H1 (cell line): Measurements from ENCODE around the gene AKAP8. TPM values are rescaled to one million over a fixed set of nuclear protein-coding genes. Genes with fewer than 3 reads are reported as not detected.
"Not testable (repeated sequence)": the region's sequence is repeated elsewhere in the genome, so short reads cannot be mapped to it uniquely, and the experiment has no call there.

Source experiments
- CTCF ChIA-PET: fragments of 300-600 bp; sonication (Branson Sonifier 250); formaldehyde crosslinking; loops from one replicate; lab custom pipeline; 2021; ENCODE audit not compliant: partially characterized antibody; lab: Charles Lee
- POLR2A ChIA-PET: fragments of 300-600 bp; sonication (Branson Sonifier 250); formaldehyde crosslinking; loops from one replicate; lab custom pipeline; 2021; ENCODE audit warnings: inconsistent platforms; ENCODE audit not compliant: partially characterized antibody; lab: Charles Lee
- DNase-seq, 2 experiments: peaks; one replicate each; pipeline versions ENCODE4 v3.0.0 to v3.0.0-alpha.2; 2010 to 2022; ENCODE audit warnings: low spot score in 2 of 2, low read depth in 1 of 2, mixed read lengths in 1 of 2
- FAIRE-seq: peaks from 2 replicates; lab custom pipeline; 2011; peaks lifted over from hg19 to GRCh38; lab: Jason Lieb, UNC
- H2AFZ ChIP-seq: 2 replicates; pipeline ENCODE4 v1.8.1; 2012; ENCODE audit warnings: low read length, inconsistent platforms
- H2AK5ac ChIP-seq: 2 replicates; pipeline ENCODE4 v1.6.1; 2013; ENCODE audit warnings: low read depth, low read length
- H2BK120ac ChIP-seq: replicated peaks from 2 replicates; pipeline ENCODE3; 2013; ENCODE audit warnings: low read depth, low read length, inconsistent platforms
- H2BK12ac ChIP-seq: 2 replicates; pipeline ENCODE4 v1.6.1; 2013; ENCODE audit warnings: low read depth, low read length
- H2BK15ac ChIP-seq: 2 replicates; pipeline ENCODE4 v1.6.1; 2013; ENCODE audit warnings: low read length
- H2BK20ac ChIP-seq: 2 replicates; pipeline ENCODE4 v1.6.1; 2013; ENCODE audit warnings: low read length
- H2BK5ac ChIP-seq: 2 replicates; pipeline ENCODE4 v1.6.1; 2013; ENCODE audit warnings: low read depth, low read length
- H3K14ac ChIP-seq: 2 replicates; pipeline ENCODE4 v1.6.1; 2013; ENCODE audit warnings: inconsistent platforms; ENCODE audit not compliant: insufficient read length
- H3K18ac ChIP-seq: 2 replicates; pipeline ENCODE4 v1.6.1; 2013; ENCODE audit warnings: low read length; ENCODE audit errors: extremely low read depth
- H3K23ac ChIP-seq: 2 replicates; pipeline ENCODE4 v1.6.1; 2013; ENCODE audit warnings: inconsistent platforms; ENCODE audit not compliant: insufficient read length
- H3K23me2 ChIP-seq: 2 replicates; pipeline ENCODE4 v1.6.1; 2013; ENCODE audit warnings: low read depth, low read length
- H3K27ac ChIP-seq: 2 replicates; pipeline ENCODE4 v1.6.1; 2011; ENCODE audit warnings: low read depth, low read length, inconsistent platforms
- H3K27me3 ChIP-seq, 4 experiments: replicated peaks in 1 of 4; 1 replicate in 1 of 4; 2 replicates in 3 of 4; pipeline versions ENCODE4 v1.6.1 to v1.8.1; 2011 to 2013; ENCODE audit warnings: low read length in 3 of 4, mild to moderate bottlenecking in 3 of 4, inconsistent platforms in 2 of 4, mixed read lengths in 2 of 4, moderate library complexity in 1 of 4; ENCODE audit not compliant: control insufficient read depth in 3 of 4, insufficient read depth in 3 of 4; ENCODE audit errors: extremely low read depth in 1 of 4
- H3K36me3 ChIP-seq, 4 experiments: 2 replicates each; pipeline versions ENCODE4 v1.6.1 to v1.8.1; 2011 to 2013; ENCODE audit warnings: mild to moderate bottlenecking in 4 of 4, low read length in 3 of 4, moderate library complexity in 2 of 4, control low read depth in 1 of 4, inconsistent platforms in 1 of 4; ENCODE audit not compliant: insufficient read depth in 4 of 4, control insufficient read depth in 2 of 4
- H3K4ac ChIP-seq: replicated peaks from 2 replicates; pipeline ENCODE3; 2013; ENCODE audit warnings: low read length, low read depth, mixed read lengths, inconsistent platforms; ENCODE audit not compliant: insufficient read length
- H3K4me1 ChIP-seq, 4 experiments: replicated peaks in 1 of 4; 1 replicate in 1 of 4; 2 replicates in 3 of 4; pipeline versions ENCODE4 v1.6.1 to v1.8.1; 2011 to 2013; ENCODE audit warnings: low read length in 3 of 4, inconsistent platforms in 2 of 4, mixed read lengths in 1 of 4; ENCODE audit not compliant: insufficient read depth in 4 of 4, control insufficient read depth in 3 of 4
- H3K4me2 ChIP-seq, 2 experiments: 2 replicates each; pipeline versions ENCODE4 v1.6.1 to v1.8.1; 2011 to 2013; ENCODE audit warnings: low read depth in 2 of 2, low read length in 2 of 2, control low read depth in 1 of 2, inconsistent platforms in 1 of 2, mild to moderate bottlenecking in 1 of 2; ENCODE audit not compliant: insufficient read depth in 1 of 2
- H3K4me3 ChIP-seq, 4 experiments: fragments of 200-600, 300-600 bp in 1 of 4; sonication (generic), shearing (Covaris generic), sonication (Bioruptor Twin) in 1 of 4; 2 replicates each; pipeline versions ENCODE4 v1.5.1 to v1.8.1; 2011 to 2016; ENCODE audit warnings: low read length in 4 of 4, low read depth in 3 of 4, control low read depth in 2 of 4, inconsistent platforms in 2 of 4, mild to moderate bottlenecking in 2 of 4, mixed read lengths in 1 of 4, moderate library complexity in 1 of 4; ENCODE audit not compliant: insufficient read depth in 2 of 4; ENCODE audit errors: extremely low read depth in 1 of 4
- H3K56ac ChIP-seq: replicated peaks from 2 replicates; pipeline ENCODE3; 2013; ENCODE audit warnings: low read depth, mild to moderate bottlenecking, mixed read lengths, low read length, inconsistent platforms; ENCODE audit not compliant: insufficient read length
- H3K79me1 ChIP-seq: 2 replicates; pipeline ENCODE4 v1.6.1; 2013; ENCODE audit warnings: low read depth, low read length, control low read depth
- H3K79me2 ChIP-seq, 2 experiments: 2 replicates each; pipeline versions ENCODE4 v1.6.1 to v1.8.1; 2012 to 2013; ENCODE audit warnings: low read length in 2 of 2, mild to moderate bottlenecking in 2 of 2, inconsistent platforms in 1 of 2; ENCODE audit not compliant: insufficient read depth in 2 of 2, control insufficient read depth in 1 of 2
- H3K9ac ChIP-seq, 4 experiments: replicated peaks in 1 of 4; 1 replicate in 1 of 4; 2 replicates in 3 of 4; pipeline versions ENCODE4 v1.6.1 to v1.8.1; 2011 to 2013; ENCODE audit warnings: low read depth in 3 of 4, low read length in 3 of 4, control low read depth in 2 of 4, mild to moderate bottlenecking in 2 of 4, moderate library complexity in 2 of 4, inconsistent platforms in 1 of 4; ENCODE audit errors: extremely low read depth in 1 of 4
- H3K9me3 ChIP-seq, 2 experiments: 2 replicates each; pipeline versions ENCODE4 v1.6.1 to v1.8.1; 2012 to 2013; ENCODE audit warnings: mild to moderate bottlenecking in 2 of 2, moderate library complexity in 2 of 2, control low read depth in 1 of 2, inconsistent platforms in 1 of 2, low read depth in 1 of 2, low read length in 1 of 2, mixed read lengths in 1 of 2; ENCODE audit not compliant: insufficient read depth in 2 of 2
- H4K20me1 ChIP-seq, 2 experiments: replicated peaks in 1 of 2; 2 replicates each; pipeline versions ENCODE3 to v1.8.1; 2011 to 2013; ENCODE audit warnings: inconsistent platforms in 2 of 2, low read length in 2 of 2, mild to moderate bottlenecking in 1 of 2; ENCODE audit not compliant: insufficient read depth in 2 of 2, control insufficient read depth in 1 of 2
- H4K5ac ChIP-seq: 2 replicates; pipeline ENCODE4 v1.6.1; 2013; ENCODE audit warnings: low read length, low read depth, mixed read lengths, inconsistent platforms; ENCODE audit not compliant: insufficient read length
- H4K8ac ChIP-seq: 2 replicates; pipeline ENCODE4 v1.8.0; 2013; ENCODE audit warnings: mild to moderate bottlenecking, moderate library complexity, low read length, inconsistent platforms; ENCODE audit not compliant: insufficient read depth; ENCODE audit errors: extremely low read depth
- H4K91ac ChIP-seq: replicated peaks from 2 replicates; pipeline ENCODE3; 2013; ENCODE audit warnings: low read length, mixed read lengths, inconsistent platforms; ENCODE audit not compliant: insufficient read length
- WGBS, 2 experiments: shearing (Covaris generic) in 1 of 2; methylation state at CpG; one replicate each; pipeline versions ENCODE4 v1.1.6 to v1.1.7; 2013 to 2015; ENCODE audit warnings: low lambda C conversion rate in 2 of 2, mixed read lengths in 2 of 2, inconsistent platforms in 1 of 2, low coverage in 1 of 2, missing lambda C conversion rate in 1 of 2; ENCODE audit not compliant: insufficient replicate concordance in 2 of 2, insufficient coverage in 1 of 2, insufficient read length in 1 of 2; ENCODE audit errors: extremely low coverage in 1 of 2, missing lambda C conversion rate in 1 of 2; 5-methylcytosine and 5-hydroxymethylcytosine counted together
- polyA plus RNA-seq, 7 experiments: library from polyadenylated mRNA; depleted of rRNA in 3 of 7; stranded (reverse) in 5 of 7; unstranded in 2 of 7; fragments of >200 nt in 5 of 7; fragments of 200-250 nt in 2 of 7; gene quantifications; 1 replicate in 5 of 7; 2 replicates in 1 of 7; 4 replicates in 1 of 7; pipeline versions ENCODE4 v1.2.1 to v1.2.3, GENCODE V29; 2011 to 2013; ENCODE audit warnings: missing spikeins in 2 of 7, mixed read lengths in 2 of 7
- total RNA-seq: library from RNA; stranded (reverse); fragmentation: NEBNext Ultra II Directional; extraction: Animal tissue kit (Norgen Biotek cat#: 25700); gene quantifications from 2 replicates; pipeline ENCODE4 v1.2.1, GENCODE V29; 2021

The AKAP8 gene
- total and polyA plus RNA-seq, 2 of the 8 experiments (the other 6 are each of a cell fraction or from before 2014, with no cell fraction given) = 17.0 to 41.0 TPM

GRCh38 chr19:15363791-15364190 is 15.8 kb downstream of the AKAP8 start:
- H3K4me1 ChIP-seq, FAIRE-seq, H2BK120ac ChIP-seq, H2BK15ac ChIP-seq, DNase-seq, H2BK20ac ChIP-seq, H3K79me2 ChIP-seq, H3K4me2 ChIP-seq, H3K56ac ChIP-seq, H3K23ac ChIP-seq, H4K8ac ChIP-seq, H4K20me1 ChIP-seq, H3K9ac ChIP-seq, H2BK5ac ChIP-seq, H3K4me3 ChIP-seq, H2AK5ac ChIP-seq, H3K27me3 ChIP-seq, H2AFZ ChIP-seq, H3K79me1 ChIP-seq, H4K91ac ChIP-seq, H3K4ac ChIP-seq, H3K23me2 ChIP-seq, H3K27ac ChIP-seq, H3K18ac ChIP-seq, H3K9me3 ChIP-seq, H3K14ac ChIP-seq, H2BK12ac ChIP-seq, H4K5ac ChIP-seq: not testable (repeated sequence)
- WGBS, 2 experiments = 91% methylated on average over 3 of the region's 3 CpGs; no CpG with 5 or more reads in 1 of the 2 experiments
- H3K36me3 ChIP-seq = peaks cover 28 to 69% (median 44%) of the 10 kb centered on the region in 4 experiments
- POLR2A ChIA-PET = interaction anchor here (1.0 kb wide), 1 partner anchor 15 kb away, joined by 5 read pairs; the partner anchor contains the start of gene AKAP8
- CTCF ChIA-PET = interaction anchor here (1.0 kb wide), 1 partner anchor 733 kb away, joined by 3 read pairs; no protein-coding TSS in a partner anchor

GRCh38 chr19:15363048-15363447 is 16.5 kb downstream of the AKAP8 start:
- H3K14ac ChIP-seq, H3K4me1 ChIP-seq, H2BK120ac ChIP-seq, H3K18ac ChIP-seq, DNase-seq, H3K79me2 ChIP-seq, H2BK12ac ChIP-seq, H3K23me2 ChIP-seq, H4K5ac ChIP-seq, H4K20me1 ChIP-seq, H3K27me3 ChIP-seq, H4K91ac ChIP-seq, H3K27ac ChIP-seq, H2AK5ac ChIP-seq, POLR2A ChIA-PET, H3K9ac ChIP-seq, H3K4me2 ChIP-seq, H3K9me3 ChIP-seq, H2BK20ac ChIP-seq, H3K4ac ChIP-seq, FAIRE-seq, H4K8ac ChIP-seq, H2BK15ac ChIP-seq, H3K4me3 ChIP-seq, H3K56ac ChIP-seq, H3K23ac ChIP-seq, CTCF ChIA-PET, H2BK5ac ChIP-seq, H3K79me1 ChIP-seq, H2AFZ ChIP-seq: not testable (repeated sequence)
- 100% methylated on average over 3 of the region's 30 CpGs; no CpG with 5 or more reads in 1 of the 2 experiments for WGBS, 2 experiments
- H3K36me3 ChIP-seq = peaks cover 30 to 69% (median 46%) of the 10 kb centered on the region in 4 experiments
